C4-2B (cell line): Measurements from ENCODE around the gene RAB40B.

Experiments
- ZFX ChIP-seq: fragments of 450-650 bp; IDR thresholded peaks from 2 replicates; pipeline ENCODE4 v1.6.1; 2017
- TF ChIP-seq, protein P1 (sequence below): fragments of 450-650 bp; conservative IDR thresholded peaks from 2 replicates; pipeline ENCODE4 v1.5.1; 2017; ENCODE audit warnings: mild to moderate bottlenecking

DNA sequence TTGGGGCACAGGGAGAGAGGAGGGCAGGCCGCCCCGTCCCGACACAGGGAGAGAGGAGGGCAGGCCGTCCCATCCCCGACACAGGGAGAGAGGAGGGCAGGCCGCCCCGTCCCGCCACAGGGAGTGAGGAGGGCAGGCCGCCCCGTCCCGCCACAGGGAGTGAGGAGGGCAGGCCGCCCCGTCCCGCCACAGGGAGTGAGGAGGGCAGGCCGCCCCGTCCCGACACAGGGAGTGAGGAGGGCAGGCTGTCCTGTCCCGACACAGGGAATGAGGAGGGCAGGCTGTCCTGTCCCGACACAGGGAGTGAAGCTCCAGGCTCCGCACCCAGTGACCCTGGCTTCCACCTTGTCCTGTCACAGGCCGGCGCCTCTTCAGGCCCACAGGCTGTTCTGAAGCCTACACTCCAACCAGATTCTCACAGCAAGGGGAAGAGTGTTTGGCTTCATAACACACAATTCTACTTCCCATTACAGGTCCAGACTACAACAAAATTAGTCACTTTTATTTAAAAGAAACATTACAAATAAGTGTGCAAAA, 84.3 kb downstream of the RAB40B start:
- TF ChIP-seq, protein P1, sequence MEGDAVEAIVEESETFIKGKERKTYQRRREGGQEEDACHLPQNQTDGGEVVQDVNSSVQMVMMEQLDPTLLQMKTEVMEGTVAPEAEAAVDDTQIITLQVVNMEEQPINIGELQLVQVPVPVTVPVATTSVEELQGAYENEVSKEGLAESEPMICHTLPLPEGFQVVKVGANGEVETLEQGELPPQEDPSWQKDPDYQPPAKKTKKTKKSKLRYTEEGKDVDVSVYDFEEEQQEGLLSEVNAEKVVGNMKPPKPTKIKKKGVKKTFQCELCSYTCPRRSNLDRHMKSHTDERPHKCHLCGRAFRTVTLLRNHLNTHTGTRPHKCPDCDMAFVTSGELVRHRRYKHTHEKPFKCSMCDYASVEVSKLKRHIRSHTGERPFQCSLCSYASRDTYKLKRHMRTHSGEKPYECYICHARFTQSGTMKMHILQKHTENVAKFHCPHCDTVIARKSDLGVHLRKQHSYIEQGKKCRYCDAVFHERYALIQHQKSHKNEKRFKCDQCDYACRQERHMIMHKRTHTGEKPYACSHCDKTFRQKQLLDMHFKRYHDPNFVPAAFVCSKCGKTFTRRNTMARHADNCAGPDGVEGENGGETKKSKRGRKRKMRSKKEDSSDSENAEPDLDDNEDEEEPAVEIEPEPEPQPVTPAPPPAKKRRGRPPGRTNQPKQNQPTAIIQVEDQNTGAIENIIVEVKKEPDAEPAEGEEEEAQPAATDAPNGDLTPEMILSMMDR: no peak
- no peak for TF ChIP-seq ZFX
